Body of pancreas (tissue), 4 donors: ENCODE results near the gene PRM2. TPM values are rescaled to one million over a fixed set of nuclear protein-coding genes. Genes with fewer than 3 reads are reported as not detected.
A peak's percentile ranks its signal among the peaks of the same experiment; 100 is the strongest.

Source experiments
- ATAC-seq: fragments of 150-250 bp; one replicate; pipeline ENCODE4 v1.9.1; 2016
- DNase-seq, 4 donors: peaks; one replicate each; pipeline ENCODE4 v3.0.0-alpha.2; 2019
- H3K27ac ChIP-seq, 4 donors: fragments of 200-600 bp; sonication (generic); 1 replicate in 3 of 4; 2 replicates in 1 of 4; pipeline versions ENCODE4 v1.5.1 to v1.6.1; 2016 to 2019; ENCODE audit warnings: mild to moderate bottlenecking in 1 of 4, mixed read lengths in 1 of 4, moderate library complexity in 1 of 4
- H3K27me3 ChIP-seq, 2 donors: fragments of 200-600 bp; sonication (generic); one replicate each; pipeline ENCODE4 v1.6.0; 2016; ENCODE audit warnings: mild to moderate bottlenecking in 1 of 2
- H3K36me3 ChIP-seq, 2 donors: fragments of 200-600 bp; sonication (generic); replicated peaks in 1 of 2; 2 replicates each; pipeline ENCODE4 v1.5.1; 2016; ENCODE audit warnings: low read depth in 2 of 2; ENCODE audit not compliant: insufficient read depth in 1 of 2
- H3K4me1 ChIP-seq: fragments of 200-600 bp; sonication (generic); one replicate; pipeline ENCODE4 v1.6.0; 2016
- H3K4me3 ChIP-seq, 2 donors: fragments of 200-600 bp; sonication (generic); 1 replicate in 1 of 2; 2 replicates in 1 of 2; pipeline ENCODE4 v1.5.1; 2016 to 2019
- H3K9me3 ChIP-seq, 3 donors: fragments of 200-600 bp; sonication (generic); 1 replicate in 2 of 3; 2 replicates in 1 of 3; pipeline ENCODE4 v1.5.1; 2016
- POLR2A ChIP-seq, 3 donors: fragments of 450-650 bp; IDR thresholded peaks; one replicate each; pipeline ENCODE4 v1.6.1; 2016; ENCODE audit warnings: antibody characterized with exemption in 3 of 3, mild to moderate bottlenecking in 2 of 3
- WGBS, 2 donors: methylation state at CpG; one replicate each; pipeline ENCODE4 v1.1.5; 2017; 5-methylcytosine and 5-hydroxymethylcytosine counted together
- intact Hi-C: fragments of 100-400 bp; cut with DNase I; formaldehyde crosslinking; loops from one replicate; pipeline ENCODE4 v1.15.1; 2023
- microRNA-seq, 2 donors: library from miRNA; unstranded; fragments of <30 nt; microRNA quantifications; one replicate each; pipeline ENCODE4, GENCODE V29; 2016; ENCODE audit warnings: borderline number of aligned reads in 2 of 2, borderline replicate concordance in 2 of 2
- small RNA-seq: library from RNA; depleted of rRNA; stranded (forward); fragments of <200 nt; gene quantifications from one replicate; pipeline ENCODE3, GENCODE V24; 2016
- total RNA-seq, 2 donors: library from RNA; depleted of rRNA; stranded (reverse); fragments of >200 nt; gene quantifications; one replicate each; pipeline ENCODE4 v1.1.0, GENCODE V29; 2016
- TF ChIP-seq, protein P1 (sequence below), 7 experiments: fragments of 450-650 bp in 4 of 7; fragments of 200-600 bp in 3 of 7; sonication (generic) in 3 of 7; IDR thresholded peaks; one replicate each; pipeline ENCODE4 v1.5.1; 2016 to 2019; ENCODE audit warnings: antibody characterized with exemption in 7 of 7

Gene PRM2
- total RNA-seq, 2 donors from 2014 or later: not detected

DNA sequence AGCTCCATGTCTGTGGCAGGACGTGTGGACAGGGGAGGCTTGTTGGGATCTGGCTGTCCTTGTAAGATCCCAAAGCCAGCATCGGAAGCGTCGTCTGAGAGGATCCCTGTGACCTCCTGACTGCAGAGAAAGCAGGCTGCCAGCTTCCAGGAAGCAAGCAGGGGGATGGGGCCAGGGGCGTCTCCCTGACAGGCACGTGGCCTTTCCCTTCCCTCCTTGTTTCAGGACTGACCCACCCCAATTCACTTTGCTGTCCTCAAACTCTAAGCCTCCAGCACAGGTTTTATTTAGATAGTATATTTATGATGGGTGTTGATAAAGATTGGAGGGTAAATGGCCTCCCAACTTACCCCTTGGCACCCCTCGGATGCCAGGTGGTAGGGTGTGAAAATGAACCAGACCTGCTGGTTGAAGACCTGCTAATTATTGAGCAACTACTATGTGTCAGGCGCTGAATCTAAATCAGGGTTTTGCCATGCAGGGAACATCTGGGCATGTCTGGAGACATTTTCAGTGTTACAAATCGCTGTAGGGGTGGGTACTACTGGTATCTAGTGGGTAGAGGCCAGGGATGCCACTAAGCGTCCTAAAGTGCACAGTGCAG lies 44.8 kb downstream of the PRM2 start:
- H3K4me3 ChIP-seq: no peak overlapping the region
- DNase-seq (no peak), ATAC-seq (no peak)
- intact Hi-C loops: no loop called here
- H3K27ac ChIP-seq: no peak overlapping the region
- no peaks in the 10 kb centered on the region for H3K36me3 ChIP-seq
- H3K9me3 ChIP-seq: no peaks in the 10 kb centered on the region
- TF ChIP-seq POLR2A (IDR thresholded peaks at IDR 0.05): no peak
- TF ChIP-seq, protein P1, sequence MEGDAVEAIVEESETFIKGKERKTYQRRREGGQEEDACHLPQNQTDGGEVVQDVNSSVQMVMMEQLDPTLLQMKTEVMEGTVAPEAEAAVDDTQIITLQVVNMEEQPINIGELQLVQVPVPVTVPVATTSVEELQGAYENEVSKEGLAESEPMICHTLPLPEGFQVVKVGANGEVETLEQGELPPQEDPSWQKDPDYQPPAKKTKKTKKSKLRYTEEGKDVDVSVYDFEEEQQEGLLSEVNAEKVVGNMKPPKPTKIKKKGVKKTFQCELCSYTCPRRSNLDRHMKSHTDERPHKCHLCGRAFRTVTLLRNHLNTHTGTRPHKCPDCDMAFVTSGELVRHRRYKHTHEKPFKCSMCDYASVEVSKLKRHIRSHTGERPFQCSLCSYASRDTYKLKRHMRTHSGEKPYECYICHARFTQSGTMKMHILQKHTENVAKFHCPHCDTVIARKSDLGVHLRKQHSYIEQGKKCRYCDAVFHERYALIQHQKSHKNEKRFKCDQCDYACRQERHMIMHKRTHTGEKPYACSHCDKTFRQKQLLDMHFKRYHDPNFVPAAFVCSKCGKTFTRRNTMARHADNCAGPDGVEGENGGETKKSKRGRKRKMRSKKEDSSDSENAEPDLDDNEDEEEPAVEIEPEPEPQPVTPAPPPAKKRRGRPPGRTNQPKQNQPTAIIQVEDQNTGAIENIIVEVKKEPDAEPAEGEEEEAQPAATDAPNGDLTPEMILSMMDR (IDR thresholded peaks at IDR 0.05): no peak
- no peaks in the 10 kb centered on the region for H3K27me3 ChIP-seq
- 82 to 91% methylated on average over 8 to 10 of the region's 10 CpGs for WGBS, 2 donors
- peaks cover 12% of the 10 kb centered on the region for H3K4me1 ChIP-seq

DNA sequence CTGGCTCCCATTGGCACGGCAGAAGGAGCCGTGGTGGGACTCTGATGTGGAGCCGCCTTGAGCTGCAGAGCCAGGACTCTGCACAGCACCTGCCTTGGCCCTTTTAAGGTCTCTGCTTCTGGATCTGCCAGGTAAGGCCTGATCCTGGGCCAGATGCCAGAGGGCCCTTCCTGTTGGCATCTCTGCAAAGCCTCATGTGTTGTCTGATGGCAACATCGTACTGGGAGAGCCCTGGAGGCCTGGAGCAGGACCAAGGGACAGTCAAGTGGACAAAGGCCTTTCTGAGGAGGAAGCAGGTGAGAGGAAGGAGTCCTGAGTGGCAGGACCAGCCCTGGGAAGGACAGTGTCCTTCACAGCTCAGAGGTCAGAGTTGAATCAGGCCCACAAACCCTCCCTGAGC lies 46.4 kb downstream of the PRM2 start:
- no peak for TF ChIP-seq POLR2A (IDR thresholded peaks at IDR 0.05)
- no peaks in the 10 kb centered on the region for H3K36me3 ChIP-seq
- no peaks in the 10 kb centered on the region for H3K27me3 ChIP-seq
- 67 to 93% methylated on average over 3 to 4 of the region's 4 CpGs for WGBS, 2 donors
- peaks cover 4% of the 10 kb centered on the region for H3K4me1 ChIP-seq
- peak in 3 of 4 donors; percentile 19 to 52 (median 51) for DNase-seq
- intact Hi-C loops: loop anchor here (10.0 kb wide), 2 partner anchors 55 to 125 kb away; partner anchors contain the start of gene PRM1
- H3K9me3 ChIP-seq: no peaks in the 10 kb centered on the region
- no peak overlapping the region for H3K4me3 ChIP-seq
- H3K27ac ChIP-seq: no peak overlapping the region
- no peak for ATAC-seq

DNA sequence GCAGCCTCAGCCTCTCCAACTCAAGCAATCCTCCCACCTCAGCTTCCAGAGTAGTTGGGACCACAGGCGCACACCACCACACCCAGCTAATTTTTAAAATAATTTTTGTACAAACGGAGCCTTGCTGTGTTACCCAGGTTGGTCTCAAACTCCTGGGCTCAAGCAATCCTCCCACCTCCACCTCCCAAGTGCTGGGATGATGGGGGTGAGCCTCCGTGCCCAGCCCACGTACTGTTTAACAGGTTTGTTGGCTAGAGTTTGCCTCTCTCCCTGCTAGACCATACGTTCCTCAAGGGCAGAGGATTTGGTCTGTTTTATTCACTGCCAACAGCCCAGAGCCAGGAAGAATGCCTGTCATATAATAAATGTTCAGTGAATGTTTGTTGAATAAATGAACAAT lies 46.8 kb downstream of the PRM2 start:
- H3K36me3 ChIP-seq: no peaks in the 10 kb centered on the region
- no peaks in the 10 kb centered on the region for H3K27me3 ChIP-seq
- no peak for DNase-seq
- H3K9me3 ChIP-seq: no peaks in the 10 kb centered on the region
- TF ChIP-seq, protein P1 (IDR thresholded peaks at IDR 0.05): no peak
- no peak for TF ChIP-seq POLR2A (IDR thresholded peaks at IDR 0.05)
- no peak overlapping the region for H3K4me3 ChIP-seq
- no peak overlapping the region for H3K27ac ChIP-seq
- intact Hi-C loops: loop anchor here (10.0 kb wide), 2 partner anchors 55 to 125 kb away; partner anchors contain the start of gene PRM1
- 67 to 68% methylated on average over 3 to 5 of the region's 5 CpGs for WGBS, 2 donors
- ATAC-seq: no peak
- H3K4me1 ChIP-seq: peaks cover 4% of the 10 kb centered on the region

DNA sequence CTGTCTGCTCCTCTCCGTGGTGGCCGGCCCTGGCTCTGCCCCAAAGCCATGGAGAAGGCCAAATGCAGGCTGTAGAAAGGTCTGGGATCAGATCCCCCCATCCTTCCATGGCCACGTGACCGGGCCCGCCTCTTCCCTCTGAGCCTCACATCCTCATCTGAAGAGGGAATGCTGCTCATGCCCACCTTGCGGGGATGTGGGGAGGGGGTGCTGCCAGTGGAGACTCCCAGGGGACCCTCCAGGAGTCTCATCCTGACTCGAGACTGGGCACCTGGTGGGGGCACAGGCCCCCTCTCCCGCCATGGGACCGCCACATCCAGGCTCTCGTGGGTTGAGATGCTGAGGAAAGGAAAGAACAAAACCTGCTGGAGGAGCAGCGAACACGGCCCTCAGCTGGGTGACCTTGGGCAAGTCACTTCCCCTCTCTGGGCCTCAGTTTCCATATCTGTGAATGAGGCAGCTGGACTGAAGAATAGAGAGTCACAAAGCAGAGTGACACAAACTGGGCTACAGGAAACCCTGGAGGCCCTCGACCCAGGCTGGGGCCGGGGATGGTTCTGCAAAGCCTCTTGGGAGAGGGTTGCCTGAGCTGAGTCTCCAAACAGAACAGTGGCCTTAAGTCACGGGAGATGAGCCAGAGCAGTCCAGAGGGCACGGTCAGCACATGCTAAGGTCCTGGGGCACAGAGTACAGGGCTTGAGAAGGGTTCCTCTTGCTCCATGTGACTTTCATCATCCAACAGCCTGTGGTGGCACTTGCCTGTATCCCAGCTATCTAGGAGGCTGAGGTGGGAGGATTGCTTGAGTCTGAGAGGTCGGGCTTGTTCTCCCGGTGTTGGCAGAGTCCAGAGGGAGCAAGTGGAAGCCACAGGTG lies 50.4 kb downstream of the PRM2 start:
- Histone ChIP-seq H3K27ac (peak overlapping the region in 1 of 4 donors; percentile 25), H3K27me3 (no peaks in the 10 kb centered on the region), H3K4me1 (peaks cover 4% of the 10 kb centered on the region), H3K36me3 (no peaks in the 10 kb centered on the region), H3K9me3 (no peaks in the 10 kb centered on the region), H3K4me3 (no peak overlapping the region)
- DNase-seq (no peak), ATAC-seq (no peak)
- WGBS, 2 donors: 70 to 72% methylated on average over 12 to 18 of the region's 18 CpGs
- TF ChIP-seq, protein P1 (IDR thresholded peaks at IDR 0.05): no peak
- TF ChIP-seq POLR2A (IDR thresholded peaks at IDR 0.05): no peak
- intact Hi-C loops: loop anchor here (10.0 kb wide), 2 partner anchors 59 to 121 kb away; partner anchors contain the start of gene PRM1

Small RNA genes within 50 kb of the gene (microRNA-seq; reads per million reads assigned to microRNA genes)
- gene MIR548H2: 0 reads per million in 2 donors

Small RNA genes within 50 kb of the gene (small RNA-seq; reads per million reads assigned to genes)
- gene MIR548H2 (not detected), gene RF00019 (not detected), gene RF00554 (not detected)

Other genes with a start within 250 kb of the PRM2 start
- gene SOCS1, start 20.3 kb downstream of the PRM2 start, total RNA-seq: 1 to 10 TPM; 1.0 to 7.9 TPM
- gene TNP2, start 7.2 kb downstream of the PRM2 start, total RNA-seq: not detected
- gene PRM3, start 2.9 kb downstream of the PRM2 start, total RNA-seq: not detected
- not detected for gene PRM1, start 4.8 kb upstream of the PRM2 start, total RNA-seq
- gene RMI2, start 69.0 kb upstream of the PRM2 start, total RNA-seq: 1 to 10 TPM; 1.3 to 3.0 TPM